HepG2 (cell line): ENCODE measurements around the gene CACNA2D3. TPM values are rescaled to one million over a fixed set of nuclear protein-coding genes. Genes with fewer than 3 reads are reported as not detected.

Experiments
- ATAC-seq: fragments of 200-7000 bp; cut with Tn5 transposase; 3 replicates; pipeline ENCODE4 v1.9.1; 2020; ENCODE audit warnings: mild to moderate bottlenecking, moderate library complexity
- BruUV-seq: library from RNA; stranded (reverse); fragments of 400-500 nt; replicated peaks from 2 replicates; lab custom pipeline; 2021; lab: Mats Ljungman, UMichigan
- CTCF ChIA-PET: fragments of 300-600 bp; formaldehyde crosslinking; extraction: SDS; loops from one replicate; lab custom pipeline; 2021; ENCODE audit warnings: low total read pairs, inconsistent platforms, low intra/inter-chr PET ratio; lab: Yijun Ruan, JAX
- POLR2A ChIA-PET: fragments of 350-600 bp; sonication (Branson Sonifier 250); formaldehyde crosslinking; loops from one replicate; lab custom pipeline; 2020; ENCODE audit warnings: antibody characterized with exemption, inconsistent platforms; lab: Yijun Ruan, JAX
- DNase-seq: peaks from one replicate; pipeline ENCODE4 v3.0.0-alpha.2; 2015; ENCODE audit warnings: low spot score
- FAIRE-seq: peaks from 3 replicates; lab custom pipeline; 2011; peaks lifted over from hg19 to GRCh38; lab: Jason Lieb, UNC
- H2AFZ ChIP-seq: one replicate; pipeline ENCODE4 v1.6.1; 2011; ENCODE audit warnings: low read length, inconsistent platforms
- H3K27ac ChIP-seq: fragments of 300-600 bp; 3 replicates; pipeline ENCODE4 v1.8.0; 2011; ENCODE audit warnings: mixed run types, mild to moderate bottlenecking, mixed read lengths, low read length, inconsistent platforms; ENCODE audit not compliant: insufficient read depth; ENCODE audit errors: extremely low read length
- H3K27me3 ChIP-seq, 2 experiments: fragments of 200-600 bp in 1 of 2; 2 replicates in 1 of 2; 3 replicates in 1 of 2; pipeline versions ENCODE4 v1.6.0 to v1.8.0; 2011; ENCODE audit warnings: low read length in 2 of 2, mild to moderate bottlenecking in 2 of 2, moderate library complexity in 2 of 2, inconsistent platforms in 1 of 2; ENCODE audit not compliant: insufficient read depth in 2 of 2, control insufficient read depth in 1 of 2
- H3K36me3 ChIP-seq, 2 experiments: fragments of 200-600 bp in 1 of 2; replicated peaks in 1 of 2; 2 replicates in 1 of 2; 3 replicates in 1 of 2; pipeline versions ENCODE4 v1.5.1 to v1.8.0; 2011; ENCODE audit warnings: low read length in 2 of 2, inconsistent platforms in 1 of 2; ENCODE audit not compliant: insufficient read depth in 2 of 2, control insufficient read depth in 1 of 2
- H3K4me1 ChIP-seq: 2 replicates; pipeline ENCODE4 v1.5.1; 2012; ENCODE audit warnings: low read length, inconsistent platforms; ENCODE audit not compliant: insufficient read depth
- H3K4me2 ChIP-seq: 2 replicates; pipeline ENCODE4 v1.6.0; 2011; ENCODE audit warnings: low read depth, low read length, inconsistent platforms
- H3K4me3 ChIP-seq, 3 experiments: fragments of 200-600 bp in 1 of 3; sonication (generic), shearing (Covaris generic) in 1 of 3; replicated peaks in 1 of 3; 2 replicates each; pipeline ENCODE4 v1.5.1; 2011 to 2016; ENCODE audit warnings: low read length in 3 of 3, inconsistent platforms in 2 of 3, low read depth in 2 of 3, mild to moderate bottlenecking in 2 of 3, control low read depth in 1 of 3, mixed read lengths in 1 of 3; ENCODE audit not compliant: insufficient read depth in 1 of 3
- H3K79me2 ChIP-seq: one replicate; pipeline ENCODE4 v1.6.1; 2011; ENCODE audit warnings: low read length, inconsistent platforms; ENCODE audit not compliant: insufficient read depth
- H3K9ac ChIP-seq: 2 replicates; pipeline ENCODE4 v1.6.0; 2011; ENCODE audit warnings: mild to moderate bottlenecking, low read depth, low read length, inconsistent platforms; ENCODE audit not compliant: insufficient read depth
- H3K9me3 ChIP-seq: 2 replicates; pipeline ENCODE4 v1.5.1; 2012; ENCODE audit warnings: mild to moderate bottlenecking, low read length
- H4K20me1 ChIP-seq: 2 replicates; pipeline ENCODE4 v1.6.0; 2011; ENCODE audit warnings: inconsistent platforms, mild to moderate bottlenecking, low read length, moderate library complexity; ENCODE audit not compliant: insufficient read depth
- ATF1 ChIP-seq: IDR thresholded peaks from 2 replicates; pipeline ENCODE4 v1.6.1; 2016; ENCODE audit warnings: mild to moderate bottlenecking, control low read depth
- CENPX ChIP-seq: sonication (generic); formaldehyde crosslinking; IDR thresholded peaks from 2 replicates; pipeline ENCODE4 v1.9.0; 2021; ENCODE audit warnings: mild to moderate bottlenecking, missing genetic modification reagents, moderate library complexity
- ERF ChIP-seq: IDR thresholded peaks from 2 replicates; pipeline ENCODE4 v1.6.1; 2018; ENCODE audit warnings: missing biosample characterization, missing genetic modification reagents
- NR2F6 ChIP-seq, 2 experiments: IDR thresholded peaks; 2 replicates each; pipeline ENCODE4 v1.6.1; 2016; ENCODE audit warnings: antibody characterized with exemption in 1 of 2, mild to moderate bottlenecking in 1 of 2
- PAX8 ChIP-seq: sonication (generic); formaldehyde crosslinking; IDR thresholded peaks from 2 replicates; pipeline ENCODE4 v1.8.0; 2022; ENCODE audit warnings: mild to moderate bottlenecking, missing genetic modification reagents, borderline replicate concordance
- POGK ChIP-seq: sonication (generic); formaldehyde crosslinking; conservative IDR thresholded peaks from 2 replicates; pipeline ENCODE4 v1.8.0; 2022; ENCODE audit warnings: mild to moderate bottlenecking, moderate library complexity, missing genetic modification reagents
- THRA ChIP-seq: sonication (generic); formaldehyde crosslinking; IDR thresholded peaks from 2 replicates; pipeline ENCODE4 v1.4.0; 2020; ENCODE audit warnings: missing genetic modification reagents, borderline replicate concordance
- ZNF724P ChIP-seq: sonication (generic); formaldehyde crosslinking; IDR thresholded peaks from 2 replicates; pipeline ENCODE4 v1.8.0; 2022; ENCODE audit warnings: missing genetic modification reagents, borderline replicate concordance
- WGBS: methylation state at CpG from one replicate; pipeline ENCODE4 v1.1.6; 2017; ENCODE audit warnings: low lambda C conversion rate; 5-methylcytosine and 5-hydroxymethylcytosine counted together
- in situ Hi-C: cut with HindIII; loops from 2 replicates; pipeline ENCODE4 v1.10.0; 2017; ENCODE audit warnings: low pct_unique_long_range_greater_than_20kb; ENCODE audit not compliant: extremely low pct_ligation_motif_present
- intact Hi-C: fragments of 100-400 bp; cut with micrococcal nuclease; formaldehyde crosslinking; loops from one replicate; pipeline ENCODE4 v1.10.0; 2022; ENCODE audit not compliant: unreplicated experiment
- polyA plus RNA-seq, 8 experiments: library from polyadenylated mRNA; depleted of rRNA in 3 of 8; stranded (reverse) in 7 of 8; unstranded in 1 of 8; fragments of >200 nt; fragmentation: Illumina TruSeq in 4 of 8; extraction: Trizol in 4 of 8; gene quantifications; 2 replicates each; pipeline versions ENCODE4 v1.2.1 to v1.2.3, GENCODE V29; 2011 to 2016; ENCODE audit warnings: low read depth in 4 of 8, missing spikeins in 1 of 8, mixed read lengths in 1 of 8; ENCODE audit not compliant: insufficient read depth in 1 of 8
- total RNA-seq, 5 experiments: library from RNA; depleted of rRNA; stranded (reverse); fragments of >200 nt; fragmentation: Illumina TruSeq; extraction: Trizol; gene quantifications; 2 replicates each; pipeline ENCODE4 v1.2.3, GENCODE V29; 2016; ENCODE audit warnings: low read depth in 1 of 5

Gene CACNA2D3
- total and polyA plus RNA-seq, 2 of the 13 experiments (the other 11 are each of a cell fraction or from before 2014, with no cell fraction given), result not detected

- Histone ChIP-seq H3K4me3 (no peak overlapping the region), H3K79me2 (no peaks in the 10 kb centered on the region), H4K20me1 (no peaks in the 10 kb centered on the region), H3K27ac (no peak overlapping the region), H2AFZ (no peak overlapping the region), H3K27me3 (peaks cover 0 to 12% of the 10 kb centered on the region in 2 experiments; a peak in 1 of 5 replicates), H3K4me2 (no peak overlapping the region), H3K4me1 (no peaks in the 10 kb centered on the region), H3K9me3 (no peaks in the 10 kb centered on the region), H3K36me3 (no peaks in the 10 kb centered on the region), H3K9ac (no peak overlapping the region)
- FAIRE-seq (no peak), DNase-seq (no peak), ATAC-seq (no peak)
- no TSS peak for BruUV-seq
- TF ChIP-seq THRA (CRISPR knock-in tag), result no peak
- TF ChIP-seq POGK, result no peak
- TF ChIP-seq ATF1 (CRISPR knock-in tag), result no peak
- no peak for TF ChIP-seq CENPX
- TF ChIP-seq PAX8 (CRISPR knock-in tag), result no peak
- no peak for TF ChIP-seq NR2F6 (IDR thresholded peaks at IDR 0.05)
- TF ChIP-seq NR2F6 (CRISPR knock-in tag; IDR thresholded peaks at IDR 0.05), result no peak
- TF ChIP-seq ERF, result no peak
- TF ChIP-seq ZNF724P (CRISPR knock-in tag), result no peak
- ChIA-PET CTCF (no interaction called here), POLR2A (no interaction called here)
- WGBS, result 1% methylated on average over 5 of the region's 5 CpGs
- intact Hi-C loops, result no loop called here
- in situ Hi-C loops, result no loop called here
Observed at GRCh38 chr3:54936561-54936960, 814.2 kb downstream of the CACNA2D3 start.
